ENCODE data around the gene CREB1.
"Not testable (repeated sequence)": the region's sequence is repeated elsewhere in the genome, so short reads cannot be mapped to it uniquely, and the experiment has no call there.

Gene CREB1

DNA sequence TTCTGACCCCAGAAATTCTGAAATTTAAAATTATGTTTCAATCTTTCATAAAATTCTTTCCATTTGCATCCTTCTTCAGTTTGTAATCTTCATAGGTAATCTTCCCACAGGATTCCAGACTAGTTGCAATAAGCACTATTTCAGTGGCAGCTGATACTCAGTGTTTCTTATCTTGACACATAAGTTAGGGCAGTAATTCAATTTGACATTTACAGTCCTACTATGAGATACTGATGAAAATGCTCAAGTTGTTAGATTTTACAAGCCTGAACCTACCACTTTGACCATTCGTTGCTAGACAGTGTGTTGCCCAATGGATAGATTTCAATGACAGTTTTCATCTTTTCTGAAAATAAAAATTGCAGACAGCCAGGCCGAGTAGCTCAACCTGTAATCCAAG, 85.1 kb downstream of the CREB1 start:
- no peak overlapping the region for H3K4me3 ChIP-seq (ENCODE audit: low read depth, low read length)

DNA sequence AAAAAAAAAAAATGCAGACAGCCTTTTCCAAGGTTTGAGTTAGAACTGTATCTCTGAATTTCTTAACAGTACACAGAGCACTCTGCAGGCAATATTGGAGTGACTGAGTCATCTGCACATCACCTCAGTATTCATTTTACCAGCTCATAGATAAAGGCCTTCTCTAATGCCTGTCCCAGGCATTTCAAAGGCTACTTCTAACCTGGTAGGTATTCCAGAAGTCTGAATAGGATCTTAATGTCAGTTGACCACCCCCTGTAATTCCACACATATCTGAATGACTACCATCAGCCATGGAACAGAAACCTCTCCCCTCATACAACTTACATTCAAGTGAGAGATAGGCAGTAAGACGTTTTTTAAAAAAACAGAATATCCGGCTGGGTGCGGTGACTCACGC, 86.4 kb downstream of the CREB1 start:
- H3K4me3 ChIP-seq (ENCODE audit: low read depth, low read length): no peak overlapping the region

GRCh38 chr2:207617011-207617671, 87.4 kb downstream of the CREB1 start:
- no peak overlapping the region for H3K4me3 ChIP-seq (ENCODE audit: low read depth, low read length)

DNA sequence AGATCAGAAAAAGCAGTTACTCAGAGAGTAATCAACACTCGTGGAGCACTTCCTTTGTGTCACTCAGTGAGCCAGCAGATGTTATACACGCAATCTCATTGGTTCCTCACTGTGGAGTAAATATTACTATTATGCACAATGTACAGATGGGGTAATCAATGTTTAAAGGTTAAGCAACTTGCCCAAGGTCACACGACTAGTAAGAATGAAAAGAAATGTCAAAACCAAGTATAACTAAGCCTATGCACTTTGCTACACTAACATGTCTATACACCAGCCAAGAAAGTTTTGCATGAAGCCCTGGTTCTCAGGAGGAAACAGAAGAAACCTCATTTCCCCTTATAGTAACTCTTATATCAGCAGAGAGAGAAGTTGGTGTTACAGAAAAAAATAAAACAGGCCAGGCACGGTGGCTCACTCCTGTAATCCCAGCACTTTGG, 90.0 kb downstream of the CREB1 start:
- no peak overlapping the region for H3K4me3 ChIP-seq (ENCODE audit: low read depth, low read length)

DNA sequence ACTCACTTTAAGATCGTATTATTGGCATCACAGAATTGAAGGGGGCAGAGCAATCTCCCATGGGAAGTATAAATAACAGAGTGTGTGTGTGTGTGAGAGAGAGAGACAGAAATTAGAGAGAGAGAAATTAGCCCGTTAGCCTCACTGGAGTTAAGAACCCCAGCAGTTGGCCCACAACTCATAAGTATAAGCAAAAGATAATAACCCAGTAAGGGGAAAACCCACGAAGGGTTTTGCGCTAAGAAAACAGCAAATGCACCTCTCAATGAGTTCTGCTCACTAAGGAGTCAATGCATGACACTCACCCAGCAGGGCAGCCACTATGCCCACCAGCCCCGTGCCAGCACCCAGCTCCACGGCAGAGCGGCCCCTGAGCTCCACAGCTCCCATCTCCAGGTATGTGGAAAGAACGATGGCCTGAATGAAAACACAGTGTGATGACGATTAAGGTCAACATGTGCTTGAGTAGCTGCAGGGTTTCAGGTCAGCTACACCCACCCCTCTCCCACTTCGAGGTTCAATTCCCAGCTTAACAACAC, 91.8 kb downstream of the CREB1 start:
- no peak overlapping the region for H3K4me3 ChIP-seq (ENCODE audit: low read depth, low read length)

GRCh38 chr2:207624185-207625013, 94.6 kb downstream of the CREB1 start:
- H3K4me3 ChIP-seq (ENCODE audit: low read depth, low read length): peak overlapping the region; percentile 78

- H3K4me3 ChIP-seq (ENCODE audit: low read depth, low read length): peak within 1 kb of the TSS; percentile 78
Observed at GRCh38 chr2:207625014-207625907, 95.5 kb downstream of the CREB1 start, which contains the start of gene METTL21A. Gene METTL21A (minus strand): TSS chr2:207625394. CDS start chr2:207624375, 1,019 bp downstream.

DNA sequence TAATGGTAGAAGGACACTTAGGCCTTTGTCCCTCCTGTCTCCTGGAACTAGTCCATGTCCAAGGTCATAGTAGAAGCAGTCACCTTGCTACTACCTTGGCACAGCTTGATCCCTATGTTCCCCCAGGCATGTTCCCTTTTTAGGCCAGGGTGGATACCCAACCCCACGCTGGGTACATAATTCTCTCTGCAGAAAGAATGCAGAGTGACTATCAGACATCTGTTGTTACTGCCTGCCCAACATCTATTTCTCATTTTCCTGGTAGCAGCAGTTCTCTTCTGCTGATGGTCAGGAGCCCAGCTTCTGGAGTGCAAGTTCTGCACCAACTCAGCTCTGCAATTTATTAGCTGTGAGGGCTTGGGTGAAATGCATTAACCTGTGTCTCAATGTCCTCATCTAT, 99.8 kb downstream of the CREB1 start:
- no peak overlapping the region for H3K4me3 ChIP-seq (ENCODE audit: low read depth, low read length)

- no peak overlapping the region for H3K4me3 ChIP-seq (ENCODE audit: low read depth, low read length)
Observed at GRCh38 chr2:207630491-207630890, 100.7 kb downstream of the CREB1 start.

- no peak overlapping the region for H3K4me3 ChIP-seq (ENCODE audit: low read depth, low read length)
Observed at GRCh38 chr2:207632575-207633493, 103.1 kb downstream of the CREB1 start.

DNA sequence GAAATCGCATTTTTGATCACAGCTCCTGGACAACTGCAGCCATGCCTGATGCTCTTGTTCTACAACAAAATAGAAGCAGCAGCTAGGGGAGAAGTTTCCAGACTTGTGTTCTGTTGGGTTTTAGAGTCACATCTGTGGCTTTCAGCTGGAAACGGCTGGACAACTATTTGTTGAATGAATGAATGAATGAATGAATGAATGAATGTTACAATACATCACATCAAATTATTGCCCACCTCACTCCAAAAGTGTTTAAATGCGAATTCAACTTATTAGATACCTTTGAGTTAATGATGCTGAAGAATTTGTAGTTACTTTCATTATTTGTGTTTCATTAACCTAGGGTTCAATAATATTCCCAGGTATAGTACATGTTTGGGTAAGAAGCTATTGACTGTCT, 103.9 kb downstream of the CREB1 start:
- H3K4me3 ChIP-seq (ENCODE audit: low read depth, low read length): no peak overlapping the region

DNA sequence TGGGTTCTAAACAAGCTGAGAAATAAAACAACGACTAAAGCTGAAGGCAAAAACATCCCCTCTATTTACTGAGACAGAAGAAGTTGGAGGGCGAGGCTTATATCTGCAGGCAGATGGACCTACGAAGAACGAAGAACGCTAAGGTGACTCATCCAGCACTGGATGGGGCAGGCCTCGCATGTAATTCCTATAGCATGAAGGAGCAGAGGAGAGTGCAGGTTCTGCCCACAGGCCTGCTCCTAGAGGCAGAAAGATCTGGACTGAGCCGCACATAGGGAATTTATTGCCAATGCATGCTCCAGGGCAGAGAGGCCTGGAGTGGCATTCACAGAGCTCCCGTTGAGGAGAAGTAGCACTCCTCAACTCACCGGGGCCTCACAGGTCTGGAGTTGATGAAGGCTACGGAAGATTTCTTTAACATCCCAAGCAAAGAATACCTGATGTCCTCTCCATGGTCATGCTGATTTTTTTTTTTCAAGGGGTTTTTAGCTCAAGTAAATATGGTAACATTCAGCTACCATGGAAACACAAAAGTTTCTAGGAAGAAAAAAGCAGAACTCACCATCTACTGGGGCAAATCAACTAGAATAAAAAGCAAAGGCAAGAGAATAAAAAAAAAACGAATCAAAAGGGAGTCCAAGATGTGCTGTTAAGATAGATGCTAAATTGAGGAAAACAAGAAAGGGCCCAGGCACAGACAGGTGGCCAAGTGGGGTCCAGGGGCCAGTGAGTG, 105.9 kb downstream of the CREB1 start:
- H3K4me3 ChIP-seq (ENCODE audit: low read depth, low read length): no peak overlapping the region

DNA sequence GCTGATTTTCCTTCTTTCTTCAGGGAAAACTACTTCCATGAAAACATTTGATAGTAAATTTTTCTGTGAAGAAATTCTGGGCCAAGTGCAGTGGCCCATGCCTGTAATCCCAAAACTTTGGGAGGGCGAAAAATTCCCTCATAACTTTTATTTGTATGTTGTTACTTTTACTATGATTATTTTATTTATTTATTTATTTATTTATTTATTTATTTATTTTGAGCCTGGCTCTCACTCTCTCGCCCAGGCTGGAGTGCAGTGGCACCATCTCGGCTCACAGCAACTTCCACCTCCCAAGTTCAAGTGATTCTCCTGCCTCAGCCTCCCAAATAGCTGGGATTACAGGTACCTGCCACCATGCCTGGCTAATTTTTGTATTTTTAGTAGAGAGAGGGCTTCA, 109.5 kb downstream of the CREB1 start:
- not testable (repeated sequence) for H3K4me3 ChIP-seq (ENCODE audit: low read depth, low read length)

- H3K4me3 ChIP-seq (ENCODE audit: low read depth, low read length): no peak overlapping the region
Observed at GRCh38 chr2:207640160-207640559, 110.4 kb downstream of the CREB1 start.

- H3K4me3 ChIP-seq (ENCODE audit: low read depth, low read length): no peak overlapping the region
Observed at GRCh38 chr2:207640661-207641060, 110.9 kb downstream of the CREB1 start.

GRCh38 chr2:207643892-207644291, 114.1 kb downstream of the CREB1 start:
- H3K4me3 ChIP-seq (ENCODE audit: low read depth, low read length): no peak overlapping the region

- H3K4me3 ChIP-seq (ENCODE audit: low read depth, low read length): not testable (repeated sequence)
Observed at GRCh38 chr2:207646582-207646981, 116.8 kb downstream of the CREB1 start.
